Motor neuron (in vitro differentiated cells): Measurements from ENCODE around the gene RGS8. TPM values are rescaled to one million over a fixed set of nuclear protein-coding genes. Genes with fewer than 3 reads are reported as not detected.
"Not testable (repeated sequence)": the region's sequence is repeated elsewhere in the genome, so short reads cannot be mapped to it uniquely, and the experiment has no call there.

ENCODE experiments used
- ATAC-seq, 8 experiments: fragments of 200-7000 bp; cut with Tn5 transposase; replicated peaks in 6 of 8; 2 replicates each; pipeline ENCODE4 v1.8.0; 2021; ENCODE audit warnings: mild to moderate bottlenecking in 8 of 8, moderate library complexity in 8 of 8
- H3K27ac ChIP-seq, 2 donors: fragments of 250-450 bp; sonication (Bioruptor Pico); 2 replicates each; pipeline ENCODE4 v1.9.0; 2021; ENCODE audit warnings: antibody characterized with exemption in 2 of 2, mild to moderate bottlenecking in 2 of 2, moderate library complexity in 1 of 2
- H3K4me1 ChIP-seq, 2 donors: fragments of 250-450 bp; sonication (Bioruptor Pico); replicated peaks in 1 of 2; 2 replicates each; pipeline ENCODE4 v1.6.1; 2021; ENCODE audit warnings: antibody characterized with exemption in 2 of 2, mild to moderate bottlenecking in 2 of 2, moderate library complexity in 1 of 2
- H3K4me3 ChIP-seq, 5 donors: fragments of 250-450 bp; sonication (Bioruptor Pico); 2 replicates each; pipeline ENCODE4 v1.9.0; 2021; ENCODE audit warnings: antibody characterized with exemption in 5 of 5, mild to moderate bottlenecking in 5 of 5, moderate library complexity in 4 of 5
- WGBS, 10 experiments: fragments of 450-650 bp; shearing (Covaris generic); methylation state at CpG; one replicate each; pipeline ENCODE4 v1.0.0; 2022; 5-methylcytosine and 5-hydroxymethylcytosine counted together
- in situ Hi-C, 9 experiments: fragments of 400-800 bp; cut with MboI; loops; one replicate each; pipeline ENCODE4 v1.15.0; 2021; ENCODE audit warnings: low sequenced_read_pairs in 9 of 9, low pct_unique_long_range_greater_than_20kb in 2 of 9; ENCODE audit not compliant: unreplicated experiment in 9 of 9
- total RNA-seq, 8 experiments: library from RNA; unstranded; fragments of 300-600 nt; gene quantifications; 2 replicates each; pipeline versions ENCODE4 v1.2.3 to v1.2.4, GENCODE V29; 2022

RGS8 gene
- total RNA-seq, 8 experiments from 2014 or later = 0.04 to 31.5 (median 9.7) TPM

DNA sequence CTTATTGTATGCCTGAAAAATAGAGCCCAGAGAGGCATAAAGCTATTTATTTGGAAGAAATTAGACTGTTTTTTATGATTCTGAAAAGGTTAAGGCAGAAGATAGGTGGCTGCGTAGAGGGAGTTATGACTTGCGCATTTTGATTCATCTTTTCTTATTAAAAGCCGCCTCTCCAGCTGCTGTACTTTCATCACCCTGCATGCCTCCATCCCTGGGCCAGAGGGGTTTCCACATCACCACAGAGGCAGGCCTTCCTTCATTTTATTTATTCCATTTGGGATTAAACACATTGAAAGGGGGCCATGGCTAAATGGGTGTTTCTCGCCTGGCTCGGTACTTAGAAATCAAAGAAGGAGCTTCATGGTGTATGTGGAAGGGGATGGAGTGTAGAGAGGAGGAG is 14.6 kb upstream of the RGS8 start:
- ATAC-seq = peak in 6 of 8 experiments; percentile 4 to 73 (median 36)
- Histone ChIP-seq H3K27ac (peak overlapping the region; percentile 66 to 84), H3K4me1 (peaks cover 34 to 42% of the 10 kb centered on the region in 2 donors), H3K4me3 (no peak overlapping the region)
- 54 to 79% (median 70%) methylated on average over 1 to 5 of the region's 5 CpGs; no CpG with 5 or more reads in 3 of the 10 experiments for WGBS, 10 experiments
- in situ Hi-C loops = no loop called here

DNA sequence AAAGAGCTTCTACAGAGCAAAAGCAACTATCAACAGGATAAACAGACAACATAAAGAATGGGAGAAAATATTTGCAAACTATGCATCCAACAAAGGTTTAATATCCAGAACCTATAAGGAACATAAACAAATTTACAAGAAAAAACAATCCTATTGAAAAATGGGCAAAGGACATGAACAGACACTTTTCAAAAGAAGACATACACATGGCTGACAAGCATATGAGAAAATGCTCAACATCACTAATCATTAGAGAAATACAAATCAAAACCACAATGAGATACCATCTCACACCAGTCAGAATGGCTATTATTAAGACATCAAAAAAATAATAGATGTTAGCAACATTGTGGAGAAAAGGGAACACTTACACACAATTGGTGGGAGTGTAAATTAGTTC is 8.8 kb upstream of the RGS8 start:
- ATAC-seq, in situ Hi-C loops, H3K4me3 ChIP-seq, H3K27ac ChIP-seq: not testable (repeated sequence)
- peaks cover 9 to 20% of the 10 kb centered on the region in 2 donors for H3K4me1 ChIP-seq

DNA sequence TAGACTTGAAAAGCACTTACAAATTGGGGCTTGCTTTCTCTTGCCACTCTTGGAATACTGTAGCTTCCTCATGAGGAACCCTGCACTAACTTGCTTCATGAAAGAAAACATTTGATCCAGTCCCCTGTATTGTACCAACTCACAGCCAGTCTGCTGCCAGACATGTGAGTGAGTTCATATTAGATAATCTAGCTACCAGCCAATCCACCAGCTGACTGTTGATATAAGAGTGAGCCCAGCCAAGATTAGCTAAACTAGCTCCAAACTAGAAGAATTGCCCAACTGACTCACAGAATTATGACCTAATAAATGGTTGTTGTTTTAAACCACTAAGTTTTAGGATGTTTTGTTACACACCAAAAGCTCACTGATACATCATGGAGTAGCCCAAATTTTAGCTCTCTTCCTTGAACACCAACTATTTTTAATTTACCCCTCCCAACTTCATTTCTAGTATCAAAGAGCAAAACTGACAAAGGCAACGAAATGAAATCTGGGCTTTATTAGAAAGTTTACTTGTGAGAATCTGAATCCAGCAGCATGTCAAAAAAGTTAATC is 6.6 kb upstream of the RGS8 start:
- in situ Hi-C loops = no loop called here
- no peak overlapping the region for H3K27ac ChIP-seq
- no peak overlapping the region for H3K4me3 ChIP-seq
- peaks cover 0 to 7% of the 10 kb centered on the region in 2 donors for H3K4me1 ChIP-seq
- ATAC-seq = no peak
- 22 to 100% (median 80%) methylated on average over 1 of the region's 1 CpG; no CpG with 5 or more reads in 1 of the 10 experiments for WGBS, 10 experiments

DNA sequence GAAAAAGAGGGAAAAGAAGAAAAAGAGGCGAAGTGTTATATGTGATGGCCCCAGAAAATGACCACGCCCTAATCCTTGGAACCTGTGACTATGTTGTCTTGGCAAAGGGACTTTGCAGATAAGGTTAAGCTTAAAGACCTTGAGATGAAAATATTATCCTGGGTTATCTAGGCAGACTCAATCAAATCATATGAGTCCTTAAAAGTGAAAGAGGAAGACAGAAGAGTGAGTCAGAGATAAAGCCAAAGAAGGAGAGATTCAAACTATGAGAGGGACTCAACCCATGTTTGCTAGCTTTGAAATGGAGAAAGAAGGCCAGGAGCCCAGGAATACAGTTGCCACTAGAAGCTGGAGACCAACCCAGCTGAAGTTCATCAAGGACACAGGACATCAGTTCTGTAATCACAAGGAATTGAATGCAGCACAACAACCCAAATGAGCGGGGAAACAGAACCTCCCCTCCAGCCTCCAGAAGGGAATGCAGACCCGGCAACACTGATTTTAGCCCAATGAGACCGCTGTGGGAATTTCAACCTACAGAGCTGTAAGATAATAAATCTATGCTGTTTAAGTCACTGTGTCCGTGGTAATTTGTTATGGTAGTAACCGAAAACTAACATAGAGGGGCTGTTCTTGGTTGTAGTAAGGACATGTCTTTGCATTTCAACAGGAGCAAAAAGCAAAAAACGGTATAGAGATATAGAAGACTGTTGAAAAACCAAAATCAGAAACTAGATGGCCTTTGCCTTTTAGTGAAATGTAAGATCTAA is 4.2 kb upstream of the RGS8 start:
- Histone ChIP-seq H3K4me1 (peaks cover 20 to 26% of the 10 kb centered on the region in 2 donors), H3K27ac (no peak overlapping the region), H3K4me3 (no peak overlapping the region)
- in situ Hi-C loops = no loop called here
- WGBS, 10 experiments = 48 to 100% (median 91%) methylated on average over 1 to 8 of the region's 8 CpGs
- peak in 1 of 8 experiments; percentile 37 for ATAC-seq

DNA sequence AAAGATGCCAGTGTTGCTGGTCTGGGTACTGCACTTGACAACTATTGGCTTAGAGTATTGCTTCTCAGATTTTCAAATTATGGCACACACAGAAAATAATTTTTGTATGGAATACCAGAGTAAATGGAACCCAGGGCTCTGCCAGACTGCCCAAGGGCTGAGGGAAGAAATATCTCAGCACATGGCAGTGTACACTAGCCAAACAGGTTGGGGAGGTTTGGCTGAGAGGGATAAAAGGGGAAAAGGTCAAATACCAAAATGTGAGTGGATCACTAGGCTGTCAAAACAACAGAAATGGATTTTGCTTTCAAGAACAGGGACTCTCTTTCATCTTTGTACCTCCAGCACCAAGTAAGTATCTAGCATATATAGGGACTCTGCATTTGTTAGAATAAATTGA is 3.0 kb upstream of the RGS8 start:
- peaks cover 24 to 36% of the 10 kb centered on the region in 2 donors for H3K4me1 ChIP-seq
- no peak overlapping the region for H3K4me3 ChIP-seq
- ATAC-seq = no peak
- H3K27ac ChIP-seq = no peak overlapping the region
- in situ Hi-C loops = no loop called here

DNA sequence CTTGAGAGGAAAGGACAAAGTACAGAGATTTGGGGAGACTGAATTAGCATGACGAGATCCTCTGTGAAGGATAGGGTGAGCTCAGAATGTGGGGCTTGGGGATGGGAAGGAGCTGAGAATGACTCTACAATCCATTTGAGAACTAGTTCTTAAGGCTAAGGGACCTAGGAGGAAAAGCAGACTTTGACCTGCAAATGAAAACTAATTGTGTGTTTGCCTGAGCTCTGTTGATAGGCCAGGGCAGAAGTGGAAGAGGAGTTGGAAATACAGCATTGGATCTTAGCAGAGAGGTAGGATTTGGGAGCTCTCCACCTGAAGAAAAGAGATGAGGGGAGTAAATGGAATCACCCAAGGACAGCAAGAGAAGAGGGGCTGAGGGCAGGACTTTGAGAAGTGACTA is 2.1 kb upstream of the RGS8 start:
- no peak overlapping the region for H3K27ac ChIP-seq
- H3K4me1 ChIP-seq = peaks cover 25 to 38% of the 10 kb centered on the region in 2 donors
- ATAC-seq = no peak
- whole genome bisulfite sequencing, 10 experiments = 71 to 100% (median 90%) methylated on average over 1 of the region's 1 CpG; no CpG with 5 or more reads in 1 of the 10 experiments
- no peak overlapping the region for H3K4me3 ChIP-seq
- in situ Hi-C loops = no loop called here

DNA sequence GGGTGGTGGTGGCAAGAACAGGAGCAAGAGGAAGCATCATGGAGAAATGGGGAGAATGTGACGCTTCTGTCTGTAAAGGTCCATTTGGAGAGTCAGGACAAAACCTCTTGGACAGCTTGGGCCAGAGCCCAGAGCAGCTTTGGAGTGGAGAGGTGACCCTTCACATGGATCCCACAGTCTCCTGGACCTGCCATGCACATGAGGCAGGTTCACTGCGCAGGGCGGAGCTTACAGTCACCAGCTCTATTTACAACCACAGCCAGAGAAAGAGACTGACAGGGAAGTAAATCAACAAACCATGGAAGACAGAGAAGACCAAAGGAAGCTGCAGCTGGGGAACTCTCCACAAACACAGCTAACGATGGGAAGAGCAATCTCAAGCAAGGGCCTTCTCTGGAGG is 828 bp upstream of the RGS8 start:
- no peak overlapping the region for H3K27ac ChIP-seq
- 68 to 90% (median 83%) methylated on average over 1 to 4 of the region's 4 CpGs; no CpG with 5 or more reads in 3 of the 10 experiments for WGBS, 10 experiments
- in situ Hi-C loops = no loop called here
- peaks cover 33 to 47% of the 10 kb centered on the region in 2 donors for H3K4me1 ChIP-seq
- H3K4me3 ChIP-seq = no peak overlapping the region
- ATAC-seq = peak in 5 of 8 experiments; percentile 17 to 53 (median 31)

DNA sequence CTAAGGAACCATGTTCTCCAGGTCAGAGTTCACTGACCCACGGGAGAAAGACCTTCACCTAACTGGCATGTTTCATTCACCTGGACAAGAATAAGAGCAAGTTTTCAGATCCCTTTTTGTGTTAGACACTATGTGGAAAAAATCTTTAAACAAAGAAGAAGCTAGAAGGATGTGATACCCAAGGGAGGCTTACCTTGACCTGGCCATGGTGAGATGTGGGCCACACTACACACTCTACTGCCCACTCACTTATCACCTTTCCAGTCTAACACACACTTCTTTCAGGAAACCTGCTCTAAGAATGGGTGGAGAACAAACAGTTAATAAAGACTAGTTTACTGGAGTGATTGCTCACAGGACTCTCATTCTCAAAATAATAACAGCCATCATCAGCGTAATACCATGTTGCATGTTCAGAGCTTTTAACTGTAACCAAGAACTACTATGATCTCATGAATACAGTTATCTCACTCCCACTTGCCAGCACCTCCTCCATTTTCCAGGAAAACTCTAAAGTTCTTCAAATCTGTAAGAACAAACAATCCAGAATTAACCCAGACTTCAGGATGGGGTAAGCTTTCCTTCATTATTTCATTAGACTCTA is 1.4 kb downstream of the RGS8 start:
- no peak for ATAC-seq
- no peak overlapping the region for H3K27ac ChIP-seq
- no peak overlapping the region for H3K4me3 ChIP-seq
- WGBS, 10 experiments = 17 to 100% (median 76%) methylated on average over 1 to 2 of the region's 2 CpGs; no CpG with 5 or more reads in 4 of the 10 experiments
- H3K4me1 ChIP-seq = peaks cover 33 to 40% of the 10 kb centered on the region in 2 donors
- in situ Hi-C loops = no loop called here

DNA sequence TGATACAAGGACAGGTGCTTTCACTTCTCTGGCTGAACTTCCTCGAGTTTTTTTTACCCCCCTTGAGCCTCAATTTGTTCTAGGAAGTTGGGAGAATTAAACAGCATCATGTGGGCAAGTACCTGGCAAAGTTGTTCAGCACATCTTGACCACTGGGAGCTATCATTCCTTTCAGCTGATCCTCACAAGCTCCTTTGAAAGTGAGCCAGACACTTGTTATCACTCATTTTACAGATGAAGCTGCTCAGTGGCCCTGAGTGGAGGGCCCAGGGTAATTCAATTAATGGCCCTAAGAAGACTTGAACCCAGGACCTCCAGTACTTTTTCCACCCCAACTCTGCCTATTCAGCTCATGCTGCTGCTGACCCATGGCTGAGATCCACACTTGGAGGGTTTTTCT is 2.0 kb downstream of the RGS8 start:
- H3K4me1 ChIP-seq = peaks cover 36 to 43% of the 10 kb centered on the region in 2 donors
- H3K4me3 ChIP-seq = no peak overlapping the region
- no peak for ATAC-seq
- H3K27ac ChIP-seq = no peak overlapping the region
- 0 to 46% (median 0%) methylated on average over 1 of the region's 1 CpG; no CpG with 5 or more reads in 3 of the 10 experiments for WGBS, 10 experiments
- in situ Hi-C loops = no loop called here

DNA sequence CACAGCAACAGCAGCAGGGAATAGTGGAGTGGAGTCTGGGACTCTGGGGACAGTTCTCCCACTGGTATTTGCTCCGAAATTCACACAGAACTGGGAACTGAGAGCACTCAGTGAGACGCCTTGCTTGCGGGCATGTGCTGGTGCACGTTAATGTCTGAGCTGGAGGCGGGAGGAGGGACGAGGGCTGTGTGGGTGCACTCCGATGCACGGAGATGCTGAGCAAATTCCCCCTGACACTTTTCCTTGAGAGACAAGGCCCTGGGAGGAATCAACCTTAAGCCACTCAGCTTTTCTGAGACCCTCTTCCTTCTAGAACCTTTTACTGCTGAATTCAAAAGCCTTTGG is 2.8 kb downstream of the RGS8 start:
- no peak for ATAC-seq
- in situ Hi-C loops = no loop called here
- 40 to 92% (median 82%) methylated on average over 3 to 8 of the region's 8 CpGs; no CpG with 5 or more reads in 5 of the 10 experiments for WGBS, 10 experiments
- H3K4me1 ChIP-seq = peaks cover 45 to 52% of the 10 kb centered on the region in 2 donors
- no peak overlapping the region for H3K27ac ChIP-seq
- H3K4me3 ChIP-seq = no peak overlapping the region

DNA sequence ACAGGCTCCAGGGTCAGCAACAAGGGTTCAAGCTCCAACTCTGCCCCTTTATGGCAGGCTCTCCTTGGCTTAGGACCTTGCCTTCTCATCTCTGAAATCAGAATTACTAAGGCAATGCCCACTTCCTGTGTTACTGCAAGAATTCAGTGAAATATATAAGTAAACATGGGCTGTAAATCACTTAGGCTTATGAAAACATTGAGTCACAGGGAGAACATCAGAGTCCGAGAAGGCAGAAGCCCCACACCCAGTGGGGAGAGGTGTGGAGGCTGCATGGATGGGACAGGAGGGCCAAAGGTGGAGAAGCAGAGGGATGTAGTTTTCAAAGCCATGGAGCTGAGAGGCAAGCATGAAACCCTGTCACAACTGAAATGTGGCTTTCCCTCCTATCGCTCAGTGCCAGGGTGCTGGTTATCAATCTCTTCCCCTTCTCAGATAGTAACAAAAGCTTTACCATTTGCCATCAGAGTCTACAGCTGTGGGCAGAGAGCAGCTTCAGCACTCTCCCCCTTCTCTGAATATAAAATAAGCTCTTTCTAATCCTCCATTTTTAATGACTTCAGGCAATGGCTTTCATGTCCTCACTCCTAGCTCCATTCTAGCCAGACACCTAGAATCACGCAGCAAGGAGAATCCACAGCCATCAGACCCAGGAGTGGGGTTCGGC is 3.4 kb downstream of the RGS8 start:
- WGBS, 10 experiments = 17 to 100% (median 65%) methylated on average over 1 to 4 of the region's 4 CpGs; no CpG with 5 or more reads in 3 of the 10 experiments
- H3K4me3 ChIP-seq = no peak overlapping the region
- in situ Hi-C loops = no loop called here
- peaks cover 50 to 57% of the 10 kb centered on the region in 2 donors for H3K4me1 ChIP-seq
- no peak overlapping the region for H3K27ac ChIP-seq
- no peak for ATAC-seq

DNA sequence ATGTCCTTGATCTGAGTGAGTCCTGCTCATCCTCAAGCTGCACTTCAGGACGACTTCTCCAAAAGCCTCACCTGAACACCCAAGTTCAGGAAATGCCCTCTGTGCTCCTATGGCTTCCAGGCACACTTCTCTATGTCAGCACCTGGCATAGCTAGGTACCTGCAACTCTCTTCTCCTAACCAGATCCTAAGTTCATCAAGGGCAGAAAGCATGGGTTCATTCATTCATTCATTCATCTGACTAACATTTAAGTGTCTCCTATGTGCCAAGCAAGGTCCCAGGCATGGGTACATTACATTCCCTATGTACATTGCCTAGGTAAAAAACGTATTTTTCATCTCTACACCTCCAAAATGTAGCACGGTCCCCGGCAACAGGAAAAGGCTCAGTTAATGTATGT is 4.0 kb downstream of the RGS8 start:
- 37 to 100% (median 84%) methylated on average over 1 to 4 of the region's 4 CpGs; no CpG with 5 or more reads in 3 of the 10 experiments for WGBS, 10 experiments
- Histone ChIP-seq H3K4me3 (no peak overlapping the region), H3K4me1 (peaks cover 52 to 62% of the 10 kb centered on the region in 2 donors), H3K27ac (no peak overlapping the region)
- ATAC-seq = no peak
- in situ Hi-C loops = no loop called here

DNA sequence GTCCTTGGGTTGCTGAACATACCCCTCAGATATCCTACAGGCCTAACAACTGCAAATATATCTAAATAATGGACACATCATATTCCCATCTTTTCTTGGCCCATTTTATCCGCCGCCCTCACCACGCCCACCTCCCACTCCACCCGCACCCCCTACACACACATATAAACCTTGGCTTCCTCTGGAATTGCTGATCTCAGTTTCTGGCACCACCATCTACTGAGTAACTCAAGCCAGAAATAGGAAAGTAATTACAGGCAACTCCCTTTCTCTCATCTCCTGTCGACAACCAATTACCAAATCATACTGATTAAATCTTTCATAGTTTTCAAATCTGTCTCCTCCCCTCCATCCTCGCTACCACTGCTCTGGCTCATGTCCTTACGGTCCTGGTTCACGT is 4.7 kb downstream of the RGS8 start:
- Histone ChIP-seq H3K4me1 (peaks cover 54 to 60% of the 10 kb centered on the region in 2 donors), H3K4me3 (no peak overlapping the region), H3K27ac (no peak overlapping the region)
- in situ Hi-C loops = no loop called here
- WGBS, 10 experiments = 4 to 98% (median 88%) methylated on average over 3 to 8 of the region's 8 CpGs; no CpG with 5 or more reads in 3 of the 10 experiments
- ATAC-seq = peak in 3 of 8 experiments; percentile 66 to 89 (median 86)
